ENCODE results near the gene ZMYND12. TPM values are rescaled to one million over a fixed set of nuclear protein-coding genes. Genes with fewer than 3 reads are reported as not detected.

ZMYND12 gene
- polyA plus RNA-seq, 1 of the 3 experiments (the other 2 are of a cell fraction), result 0.18 TPM

GRCh38 chr1:42462828-42463763, 7.3 kb upstream of the ZMYND12 start, which contains the start of gene CCDC30:
Gene CCDC30 (plus strand): TSS chr1:42463286. CDS start chr1:42480552, 17,266 bp downstream.
- WGBS (ENCODE audit: low lambda C conversion rate), result 2% methylated on average over 36 of the region's 59 CpGs
- ChIA-PET CTCF (interaction anchor here (0.6 to 1.8 kb wide), 4 partner anchors 290 to 1471 kb away, joined by 3 to 5 read pairs (median 4); no protein-coding TSS in a partner anchor), POLR2A (interaction anchor here (0.6 to 1.1 kb wide), 3 partner anchors 82 to 219 kb away, joined by 3 to 4 read pairs (median 4); partner anchors contain the start of gene YBX1)
- H2AFZ ChIP-seq (ENCODE audit: low read depth), result peak within 1 kb of the TSS; percentile 87
- no peaks in the 10 kb centered on the region for H3K27me3 ChIP-seq (ENCODE audit: insufficient read depth)
- no peaks in the 10 kb centered on the region for H3K9me2 ChIP-seq
- H3F3A ChIP-seq (replicated peaks; ENCODE audit: insufficient read depth), result peaks cover 28% of the 10 kb centered on the region
- peak within 1 kb of the TSS; percentile 58 to 81 for H3K27ac ChIP-seq (ENCODE audit: low read depth in 2 of 2, low read length in 1 of 2)
- H3K9ac ChIP-seq, result peak within 1 kb of the TSS; percentile 59
- peak within 1 kb of the TSS; percentile 91 for H3K4me2 ChIP-seq
- no peaks in the 10 kb centered on the region for H3K9me3 ChIP-seq
- H3K4me3 ChIP-seq (ENCODE audit: low read depth in 2 of 2, low read length in 1 of 2), result peak within 1 kb of the TSS; percentile 78 to 84
- peaks cover 4% of the 10 kb centered on the region; the same call in 1 of the 2 replicates for H3K79me2 ChIP-seq (ENCODE audit: insufficient read depth)
- H3K4me1 ChIP-seq (ENCODE audit: control insufficient read depth in 1 of 2, insufficient read depth in 2 of 2, low read depth in 1 of 2, low read length in 1 of 2), result peaks cover 6 to 8% of the 10 kb centered on the region in 2 experiments; a peak in 2 of 4 replicates
- DNase-seq, result peak; percentile 96
- peaks cover 23 to 30% of the 10 kb centered on the region in 2 experiments for H3K36me3 ChIP-seq (replicated peaks in 1 of 2; ENCODE audit: control insufficient read depth in 1 of 2, insufficient read depth in 2 of 2, low read length in 1 of 2)
- no peaks in the 10 kb centered on the region for H4K20me1 ChIP-seq (ENCODE audit: insufficient read depth)
- TF ChIP-seq EZH2phosphoT487 (IDR thresholded peaks at IDR 0.05; ENCODE audit: borderline replicate concordance, low read depth) (no peak), SIN3A (IDR thresholded peaks at IDR 0.05; ENCODE audit: borderline replicate concordance, low read depth, low read length) (peak; percentile 78; the same call in 1 of the 2 replicates), ELF1 (IDR thresholded peaks at IDR 0.05) (peak; percentile 21; the same call in 1 of the 2 replicates), NRF1 (IDR thresholded peaks at IDR 0.05; ENCODE audit: low read depth, low read length) (no peak), POLR2AphosphoS5 (IDR thresholded peaks at IDR 0.05; ENCODE audit: low read depth, low read length) (peak; percentile 41; the same call in 1 of the 2 replicates), JUND (IDR thresholded peaks at IDR 0.05) (no peak), FOSL2 (IDR thresholded peaks at IDR 0.05; ENCODE audit: borderline replicate concordance, low read depth) (no peak), MAX (IDR thresholded peaks at IDR 0.05; ENCODE audit: low read depth) (no peak; the same call in 1 of the 2 replicates), TEAD4 (IDR thresholded peaks at IDR 0.05; ENCODE audit: borderline replicate concordance, insufficient read depth) (no peak), USF2 (IDR thresholded peaks at IDR 0.05; ENCODE audit: borderline replicate concordance, low read depth, low read length) (no peak), MEF2A (IDR thresholded peaks at IDR 0.05; ENCODE audit: borderline replicate concordance, low read depth) (no peak), TAF1 (IDR thresholded peaks at IDR 0.05; ENCODE audit: borderline replicate concordance, low read depth, low read length) (0 out of 2 replicates have a peak, but pooled peaks have one; percentile 36), IRF3 (IDR thresholded peaks at IDR 0.05; ENCODE audit: low read depth, low read length) (peak; percentile 37), PBX3 (IDR thresholded peaks at IDR 0.05) (peak; percentile 27; the same call in 1 of the 2 replicates), CHD2 (IDR thresholded peaks at IDR 0.05; ENCODE audit: low read length, partially characterized antibody) (peak; percentile 47), NFIC (IDR thresholded peaks at IDR 0.05; ENCODE audit: borderline replicate concordance) (no peak), ZBTB33 (IDR thresholded peaks at IDR 0.05; ENCODE audit: borderline replicate concordance, low read depth) (no peak), FOXM1 (IDR thresholded peaks at IDR 0.05; ENCODE audit: low read depth) (no peak), EP300 (IDR thresholded peaks at IDR 0.05; ENCODE audit: borderline replicate concordance in 1 of 2, low read depth in 1 of 2, low read length in 1 of 2) (peak in 1 of 2 experiments; percentile 15; a peak in 1 of 4 replicates), FOXJ3 (CRISPR knock-in tag; IDR thresholded peaks at IDR 0.05) (no peak; the same call in 1 of the 2 replicates), CTCF (IDR thresholded peaks at IDR 0.05) (no peak), YY1 (IDR thresholded peaks at IDR 0.05; ENCODE audit: low read depth) (peak; percentile 32; the same call in 1 of the 2 replicates), RFX5 (IDR thresholded peaks at IDR 0.05; ENCODE audit: low read length) (peak; percentile 77; the same call in 1 of the 2 replicates), SMC3 (IDR thresholded peaks at IDR 0.05; ENCODE audit: low read depth, low read length) (no peak)

All from SK-N-SH (cell line).